Astrocyte (in vitro differentiated cells and primary cell): ENCODE measurements around the gene FBLIM1.

Source experiments
- CTCF ChIP-seq: IDR thresholded peaks from 2 replicates; pipeline ENCODE4 v1.5.1; 2011; ENCODE audit warnings: low read depth, mild to moderate bottlenecking, inconsistent platforms, low read length, moderate library complexity; ENCODE audit not compliant: insufficient read depth
- EZH2 ChIP-seq: IDR thresholded peaks from 2 replicates; pipeline ENCODE4 v1.6.1; 2012; ENCODE audit warnings: mild to moderate bottlenecking, low read length, inconsistent platforms; ENCODE audit not compliant: insufficient read depth

- TF ChIP-seq CTCF (no peak), EZH2 (no peak)
Measured at GRCh38 chr1:15833069-15833679, 74.6 kb downstream of the FBLIM1 start.
